GM12801 (cell line): Measurements from ENCODE around the gene WNT3.

Experiments used
- TF ChIP-seq, protein P1 (sequence below): IDR thresholded peaks from one replicate; pipeline ENCODE4 v1.5.1; 2011; ENCODE audit warnings: control low read depth; ENCODE audit not compliant: insufficient read length; ENCODE audit errors: extremely low read depth

Gene WNT3

DNA sequence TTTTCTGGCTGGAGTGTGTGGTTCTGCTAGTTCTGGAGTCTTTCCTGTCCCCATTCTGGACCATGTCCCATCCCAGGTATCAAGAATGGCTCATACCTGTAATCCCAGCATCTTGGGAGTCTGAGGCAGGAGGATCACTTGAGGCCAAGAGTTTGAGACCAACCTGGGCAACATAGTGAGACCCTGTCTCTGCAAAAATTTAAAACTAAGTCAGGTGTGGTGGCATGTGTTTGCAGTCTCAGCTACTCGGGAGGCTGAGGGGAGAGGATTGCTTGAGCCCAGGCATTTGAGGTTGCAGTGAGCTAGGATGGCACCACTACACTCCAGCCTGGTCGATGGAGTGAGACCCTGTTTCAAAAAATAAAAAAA, 15.3 kb upstream of the WNT3 start:
- TF ChIP-seq, protein P1, sequence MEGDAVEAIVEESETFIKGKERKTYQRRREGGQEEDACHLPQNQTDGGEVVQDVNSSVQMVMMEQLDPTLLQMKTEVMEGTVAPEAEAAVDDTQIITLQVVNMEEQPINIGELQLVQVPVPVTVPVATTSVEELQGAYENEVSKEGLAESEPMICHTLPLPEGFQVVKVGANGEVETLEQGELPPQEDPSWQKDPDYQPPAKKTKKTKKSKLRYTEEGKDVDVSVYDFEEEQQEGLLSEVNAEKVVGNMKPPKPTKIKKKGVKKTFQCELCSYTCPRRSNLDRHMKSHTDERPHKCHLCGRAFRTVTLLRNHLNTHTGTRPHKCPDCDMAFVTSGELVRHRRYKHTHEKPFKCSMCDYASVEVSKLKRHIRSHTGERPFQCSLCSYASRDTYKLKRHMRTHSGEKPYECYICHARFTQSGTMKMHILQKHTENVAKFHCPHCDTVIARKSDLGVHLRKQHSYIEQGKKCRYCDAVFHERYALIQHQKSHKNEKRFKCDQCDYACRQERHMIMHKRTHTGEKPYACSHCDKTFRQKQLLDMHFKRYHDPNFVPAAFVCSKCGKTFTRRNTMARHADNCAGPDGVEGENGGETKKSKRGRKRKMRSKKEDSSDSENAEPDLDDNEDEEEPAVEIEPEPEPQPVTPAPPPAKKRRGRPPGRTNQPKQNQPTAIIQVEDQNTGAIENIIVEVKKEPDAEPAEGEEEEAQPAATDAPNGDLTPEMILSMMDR = no peak

DNA sequence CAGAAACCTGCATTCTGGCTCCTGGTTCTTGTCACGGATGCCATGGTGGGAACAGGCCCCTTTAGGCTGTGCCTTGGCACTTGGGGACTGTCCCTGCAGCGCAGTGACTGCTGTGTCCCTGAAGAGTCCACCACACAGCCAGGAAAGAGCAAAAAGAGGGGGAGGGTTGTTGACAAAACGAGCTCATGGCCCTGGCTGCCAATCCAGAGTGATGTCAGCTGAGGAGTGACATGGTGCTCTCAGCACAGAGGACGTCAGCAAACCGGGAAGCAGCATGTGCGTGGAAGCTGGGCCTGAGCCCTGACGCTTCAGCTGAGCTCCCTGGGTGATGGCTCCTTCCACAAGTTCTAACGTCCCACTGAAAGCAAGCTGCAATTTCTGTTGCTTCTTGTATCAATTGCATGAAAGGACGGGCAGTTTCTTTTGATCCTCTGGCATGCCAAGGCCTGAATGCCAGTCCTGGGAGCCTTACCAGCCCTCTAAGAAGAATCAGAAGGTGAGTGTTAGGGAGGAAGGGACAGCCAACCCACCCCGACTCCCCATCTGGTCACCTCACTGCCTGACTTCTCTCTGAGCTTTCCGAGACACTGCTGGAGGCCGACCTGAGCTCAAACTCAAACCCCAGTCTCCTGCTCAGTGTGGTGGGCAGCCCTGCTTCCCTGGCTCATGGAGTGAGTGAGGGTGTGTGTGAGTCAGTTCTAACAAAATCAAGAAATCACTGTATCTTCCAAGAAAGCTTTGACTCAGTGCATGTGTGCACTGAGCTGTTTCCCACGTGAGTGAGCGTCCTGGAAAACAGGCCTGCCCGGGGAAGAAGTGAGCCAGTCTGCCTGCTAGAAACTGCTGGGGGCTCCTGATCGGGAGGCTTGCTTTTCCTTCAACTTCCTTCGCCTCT, 14.7 kb upstream of the WNT3 start:
- TF ChIP-seq, protein P1 = no peak

DNA sequence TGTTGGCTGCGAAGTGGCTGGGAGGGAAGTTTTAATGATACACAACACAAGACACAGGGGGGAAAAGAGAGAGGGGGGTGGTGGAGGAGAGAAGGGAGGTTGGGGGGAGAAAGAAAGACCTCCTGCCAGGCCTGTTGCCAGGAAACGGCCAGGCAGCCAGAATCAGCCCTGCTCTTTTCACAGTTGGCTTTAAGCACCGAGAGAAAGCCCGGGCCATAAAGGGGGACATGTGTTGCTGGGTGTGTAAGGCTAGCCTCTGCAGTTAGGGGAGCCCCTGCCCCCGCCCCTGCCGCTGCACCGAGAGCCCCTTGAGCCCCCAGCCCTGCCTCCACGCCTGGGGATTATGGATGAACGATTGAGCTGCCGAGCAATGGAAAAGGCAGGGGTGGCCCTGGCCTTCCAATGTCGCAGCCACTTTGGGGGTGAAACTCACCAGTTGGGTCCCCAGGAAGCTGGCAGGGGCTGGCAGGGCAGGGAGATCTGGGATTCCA, 13.9 kb upstream of the WNT3 start:
- TF ChIP-seq, protein P1 = no peak

DNA sequence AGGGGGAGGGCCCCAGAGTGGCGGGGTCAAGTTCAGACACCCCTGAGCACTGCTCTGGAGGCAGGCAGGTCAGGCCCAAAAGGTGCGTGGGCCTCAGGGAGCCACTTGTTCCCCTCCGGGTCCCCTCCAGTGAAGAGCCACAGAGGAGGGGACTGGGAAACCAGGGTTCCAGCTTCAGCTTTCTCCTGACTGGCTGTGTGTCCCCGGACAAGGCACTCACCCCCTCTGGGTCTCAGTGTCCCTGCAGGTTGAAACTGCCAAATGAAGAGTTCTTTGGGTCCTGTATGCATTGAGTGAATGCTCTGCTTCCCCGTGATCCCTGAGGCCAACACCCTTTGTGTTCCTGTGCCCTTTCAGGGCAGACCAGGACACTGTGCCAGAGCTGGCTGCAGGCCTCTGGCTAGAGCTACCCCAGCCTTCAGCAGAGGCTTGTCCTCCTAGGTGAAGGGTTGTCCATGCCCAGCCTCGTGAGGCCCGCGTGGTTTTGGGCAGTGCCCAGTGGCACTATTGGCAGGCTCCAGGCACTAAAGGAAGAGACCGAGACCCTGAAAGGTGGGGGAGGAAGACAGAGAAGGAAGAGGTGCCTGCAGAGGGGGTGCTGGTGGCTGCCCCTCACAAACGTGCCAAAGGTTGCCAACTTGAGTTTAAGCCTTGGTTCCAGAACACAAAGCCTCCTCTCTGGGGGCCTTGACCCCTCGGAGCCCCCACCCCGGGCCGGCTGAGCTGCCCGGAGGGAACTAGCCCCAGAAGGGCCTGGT, 13.3 kb upstream of the WNT3 start:
- TF ChIP-seq, protein P1 = no peak

DNA sequence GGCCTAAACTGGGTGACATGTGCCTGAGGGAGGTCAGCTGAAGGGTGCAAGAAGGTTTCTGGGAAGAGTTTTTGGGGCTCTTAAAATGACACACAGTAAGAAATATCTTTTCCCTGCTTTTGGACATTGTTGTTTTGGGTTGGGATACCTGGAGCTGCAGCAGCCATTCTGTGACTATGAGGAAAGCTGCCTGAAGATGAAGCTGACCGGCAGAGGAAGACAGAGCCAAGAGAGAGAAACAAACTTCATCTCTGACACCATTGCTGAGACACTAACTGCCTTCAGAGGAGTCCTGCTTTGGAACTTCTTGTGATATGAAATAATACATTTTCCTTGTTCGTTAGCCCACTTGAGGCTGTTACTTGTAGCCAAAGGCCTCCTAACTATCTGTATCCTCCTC, 8.8 kb upstream of the WNT3 start:
- TF ChIP-seq, protein P1 = no peak

DNA sequence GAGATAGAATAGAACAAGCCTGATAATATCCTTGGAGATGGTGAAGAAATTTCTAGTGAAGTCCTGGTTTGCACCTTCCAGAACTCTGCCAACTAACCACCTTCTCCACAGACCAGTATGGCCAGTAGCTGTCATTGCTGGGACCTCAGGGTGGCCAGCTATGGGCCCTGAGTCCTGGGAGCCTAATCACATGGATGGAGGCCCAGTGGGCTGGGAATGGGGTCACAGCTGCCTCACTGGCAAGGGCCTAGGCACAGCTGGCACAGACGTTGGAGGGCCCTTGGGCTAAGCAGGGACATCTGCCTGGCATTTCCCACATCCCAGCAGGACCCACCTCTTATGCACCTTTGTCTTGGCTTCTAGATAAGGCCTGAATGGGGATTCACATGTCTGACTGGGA, 7.6 kb upstream of the WNT3 start:
- TF ChIP-seq, protein P1 = no peak

DNA sequence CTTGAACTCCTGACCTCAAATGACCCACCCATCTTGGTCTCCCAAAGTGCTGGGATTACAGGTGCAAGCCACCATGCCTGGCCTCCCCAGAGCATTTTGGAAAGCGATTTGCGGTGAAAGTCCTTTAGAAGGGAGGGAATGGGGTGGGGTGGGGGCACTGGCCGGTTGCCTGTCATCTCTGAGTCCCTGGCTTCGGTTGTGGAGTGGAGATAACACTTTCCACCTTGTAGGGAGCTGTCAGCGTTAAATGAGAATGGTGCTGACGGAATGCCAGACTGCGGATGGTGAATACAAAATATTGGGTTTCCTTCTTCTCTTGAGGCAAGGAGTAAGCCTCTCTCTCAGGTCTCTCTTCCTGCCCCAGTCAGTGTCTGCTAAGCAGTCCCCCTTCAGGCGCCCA, 5.2 kb upstream of the WNT3 start:
- TF ChIP-seq, protein P1 = no peak
